ENCODE results near the gene KIF26B.

DNA sequence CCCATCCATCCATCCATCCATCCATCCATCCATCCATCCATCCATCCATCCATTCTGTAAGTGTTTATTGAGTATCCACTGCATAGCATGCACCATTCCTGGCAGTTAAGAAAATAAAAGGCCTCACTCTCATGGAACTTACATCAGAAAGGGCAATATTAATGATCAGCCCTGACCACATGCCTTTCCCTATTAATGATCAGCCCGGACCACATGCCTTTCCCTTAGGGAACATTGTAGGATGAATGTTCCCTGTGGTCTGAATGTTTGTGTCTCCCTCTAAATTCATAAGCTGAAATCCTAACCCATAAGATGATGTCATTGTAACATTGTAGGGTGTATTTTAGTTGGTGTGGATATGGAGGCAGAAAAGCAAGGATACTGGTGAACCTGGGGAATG is 365.8 kb downstream of the KIF26B start:
- no peak for TF ChIP-seq RFX5 (IDR thresholded peaks at IDR 0.05; ENCODE audit: low read length)
- no peak for TF ChIP-seq JUND (IDR thresholded peaks at IDR 0.05)
- no peak for TF ChIP-seq RAD21 (IDR thresholded peaks at IDR 0.05; ENCODE audit: low read length)
- TF ChIP-seq, protein P1, sequence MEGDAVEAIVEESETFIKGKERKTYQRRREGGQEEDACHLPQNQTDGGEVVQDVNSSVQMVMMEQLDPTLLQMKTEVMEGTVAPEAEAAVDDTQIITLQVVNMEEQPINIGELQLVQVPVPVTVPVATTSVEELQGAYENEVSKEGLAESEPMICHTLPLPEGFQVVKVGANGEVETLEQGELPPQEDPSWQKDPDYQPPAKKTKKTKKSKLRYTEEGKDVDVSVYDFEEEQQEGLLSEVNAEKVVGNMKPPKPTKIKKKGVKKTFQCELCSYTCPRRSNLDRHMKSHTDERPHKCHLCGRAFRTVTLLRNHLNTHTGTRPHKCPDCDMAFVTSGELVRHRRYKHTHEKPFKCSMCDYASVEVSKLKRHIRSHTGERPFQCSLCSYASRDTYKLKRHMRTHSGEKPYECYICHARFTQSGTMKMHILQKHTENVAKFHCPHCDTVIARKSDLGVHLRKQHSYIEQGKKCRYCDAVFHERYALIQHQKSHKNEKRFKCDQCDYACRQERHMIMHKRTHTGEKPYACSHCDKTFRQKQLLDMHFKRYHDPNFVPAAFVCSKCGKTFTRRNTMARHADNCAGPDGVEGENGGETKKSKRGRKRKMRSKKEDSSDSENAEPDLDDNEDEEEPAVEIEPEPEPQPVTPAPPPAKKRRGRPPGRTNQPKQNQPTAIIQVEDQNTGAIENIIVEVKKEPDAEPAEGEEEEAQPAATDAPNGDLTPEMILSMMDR (IDR thresholded peaks at IDR 0.05), result no peak
- TF ChIP-seq, protein P2, sequence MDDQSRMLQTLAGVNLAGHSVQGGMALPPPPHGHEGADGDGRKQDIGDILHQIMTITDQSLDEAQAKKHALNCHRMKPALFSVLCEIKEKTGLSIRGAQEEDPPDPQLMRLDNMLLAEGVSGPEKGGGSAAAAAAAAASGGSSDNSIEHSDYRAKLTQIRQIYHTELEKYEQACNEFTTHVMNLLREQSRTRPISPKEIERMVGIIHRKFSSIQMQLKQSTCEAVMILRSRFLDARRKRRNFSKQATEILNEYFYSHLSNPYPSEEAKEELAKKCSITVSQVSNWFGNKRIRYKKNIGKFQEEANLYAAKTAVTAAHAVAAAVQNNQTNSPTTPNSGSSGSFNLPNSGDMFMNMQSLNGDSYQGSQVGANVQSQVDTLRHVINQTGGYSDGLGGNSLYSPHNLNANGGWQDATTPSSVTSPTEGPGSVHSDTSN (IDR thresholded peaks at IDR 0.05), result no peak
- TF ChIP-seq, protein P3, sequence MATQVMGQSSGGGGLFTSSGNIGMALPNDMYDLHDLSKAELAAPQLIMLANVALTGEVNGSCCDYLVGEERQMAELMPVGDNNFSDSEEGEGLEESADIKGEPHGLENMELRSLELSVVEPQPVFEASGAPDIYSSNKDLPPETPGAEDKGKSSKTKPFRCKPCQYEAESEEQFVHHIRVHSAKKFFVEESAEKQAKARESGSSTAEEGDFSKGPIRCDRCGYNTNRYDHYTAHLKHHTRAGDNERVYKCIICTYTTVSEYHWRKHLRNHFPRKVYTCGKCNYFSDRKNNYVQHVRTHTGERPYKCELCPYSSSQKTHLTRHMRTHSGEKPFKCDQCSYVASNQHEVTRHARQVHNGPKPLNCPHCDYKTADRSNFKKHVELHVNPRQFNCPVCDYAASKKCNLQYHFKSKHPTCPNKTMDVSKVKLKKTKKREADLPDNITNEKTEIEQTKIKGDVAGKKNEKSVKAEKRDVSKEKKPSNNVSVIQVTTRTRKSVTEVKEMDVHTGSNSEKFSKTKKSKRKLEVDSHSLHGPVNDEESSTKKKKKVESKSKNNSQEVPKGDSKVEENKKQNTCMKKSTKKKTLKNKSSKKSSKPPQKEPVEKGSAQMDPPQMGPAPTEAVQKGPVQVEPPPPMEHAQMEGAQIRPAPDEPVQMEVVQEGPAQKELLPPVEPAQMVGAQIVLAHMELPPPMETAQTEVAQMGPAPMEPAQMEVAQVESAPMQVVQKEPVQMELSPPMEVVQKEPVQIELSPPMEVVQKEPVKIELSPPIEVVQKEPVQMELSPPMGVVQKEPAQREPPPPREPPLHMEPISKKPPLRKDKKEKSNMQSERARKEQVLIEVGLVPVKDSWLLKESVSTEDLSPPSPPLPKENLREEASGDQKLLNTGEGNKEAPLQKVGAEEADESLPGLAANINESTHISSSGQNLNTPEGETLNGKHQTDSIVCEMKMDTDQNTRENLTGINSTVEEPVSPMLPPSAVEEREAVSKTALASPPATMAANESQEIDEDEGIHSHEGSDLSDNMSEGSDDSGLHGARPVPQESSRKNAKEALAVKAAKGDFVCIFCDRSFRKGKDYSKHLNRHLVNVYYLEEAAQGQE (IDR thresholded peaks at IDR 0.05; ENCODE audit: low read depth, low read length), result no peak
- TF ChIP-seq, protein P4, sequence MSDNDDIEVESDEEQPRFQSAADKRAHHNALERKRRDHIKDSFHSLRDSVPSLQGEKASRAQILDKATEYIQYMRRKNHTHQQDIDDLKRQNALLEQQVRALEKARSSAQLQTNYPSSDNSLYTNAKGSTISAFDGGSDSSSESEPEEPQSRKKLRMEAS (IDR thresholded peaks at IDR 0.05; ENCODE audit: low read depth), result no peak
- TF ChIP-seq YY1 (IDR thresholded peaks at IDR 0.05; ENCODE audit: low read depth), result no peak
- TF ChIP-seq EP300 (IDR thresholded peaks at IDR 0.05; ENCODE audit: borderline replicate concordance in 1 of 2, low read depth in 1 of 2, low read length in 1 of 2), result no peak
- TF ChIP-seq POLR2AphosphoS5 (IDR thresholded peaks at IDR 0.05; ENCODE audit: low read depth, low read length), result no peak
- TF ChIP-seq SMC3 (IDR thresholded peaks at IDR 0.05; ENCODE audit: low read depth, low read length), result no peak
- no peak for TF ChIP-seq GATA2 (CRISPR knock-in tag; IDR thresholded peaks at IDR 0.05)

All from SK-N-SH (cell line).